Heart left ventricle (tissue), 16 donors: ENCODE data around the gene GPX5. TPM values are rescaled to one million over a fixed set of nuclear protein-coding genes. Genes with fewer than 3 reads are reported as not detected.
A peak's percentile ranks its signal among the peaks of the same experiment; 100 is the strongest.

ENCODE experiments used
- ATAC-seq, 4 donors: fragments of 200-7000 bp; cut with Tn5 transposase; one replicate each; pipeline ENCODE4 v1.9.1; 2020 to 2022; ENCODE audit warnings: moderate library complexity in 4 of 4, mild to moderate bottlenecking in 3 of 4, moderate number of reproducible peaks in 1 of 4
- DNase-seq, 5 donors: peaks; one replicate each; pipeline ENCODE4 v3.0.0-alpha.2; 2020
- H3K27ac ChIP-seq, 12 donors: fragments of 200-600 bp; sonication (generic) in 4 of 12; one replicate each; pipeline versions ENCODE4 v1.5.0 to v1.8.0; 2016 to 2022; ENCODE audit warnings: mild to moderate bottlenecking in 2 of 12
- H3K27me3 ChIP-seq, 9 donors: fragments of 200-600 bp; sonication (generic) in 2 of 9; one replicate each; pipeline versions ENCODE4 v1.5.1 to v1.8.0; 2016 to 2022; ENCODE audit warnings: mild to moderate bottlenecking in 3 of 9
- H3K36me3 ChIP-seq, 9 donors: fragments of 200-600 bp; sonication (generic) in 2 of 9; one replicate each; pipeline versions ENCODE4 v1.5.0 to v1.8.0; 2018 to 2022; ENCODE audit warnings: mild to moderate bottlenecking in 2 of 9
- H3K4me1 ChIP-seq, 12 donors: fragments of 200-600 bp; sonication (generic) in 4 of 12; one replicate each; pipeline versions ENCODE4 v1.5.0 to v1.8.0; 2016 to 2022; ENCODE audit warnings: mild to moderate bottlenecking in 3 of 12
- H3K4me3 ChIP-seq, 12 donors: fragments of 200-600 bp; sonication (generic) in 4 of 12; one replicate each; pipeline versions ENCODE4 v1.5.0 to v1.8.0; 2017 to 2022; ENCODE audit warnings: mild to moderate bottlenecking in 9 of 12, moderate library complexity in 4 of 12
- H3K9me3 ChIP-seq, 12 donors: fragments of 200-600 bp; sonication (generic) in 4 of 12; one replicate each; pipeline versions ENCODE4 v1.5.0 to v1.8.0; 2016 to 2022; ENCODE audit warnings: mild to moderate bottlenecking in 1 of 12
- CTCF ChIP-seq, 12 donors: fragments of 200-600 bp; sonication (generic) in 4 of 12; IDR thresholded peaks; one replicate each; pipeline versions ENCODE4 v1.5.0 to v1.8.0; 2018 to 2022; ENCODE audit warnings: antibody characterized with exemption in 12 of 12, mild to moderate bottlenecking in 5 of 12
- POLR2A ChIP-seq, 2 donors: fragments of 450-650 bp; IDR thresholded peaks; one replicate each; pipeline ENCODE4 v1.6.1; 2017; ENCODE audit warnings: antibody characterized with exemption in 2 of 2, mild to moderate bottlenecking in 2 of 2, moderate library complexity in 2 of 2
- WGBS, 4 donors: extraction: QIAGEN DNeasy Blood & Tissue Kit in 2 of 4; methylation state at CpG; one replicate each; pipeline versions ENCODE4 v1.1.5 to v1.1.7; 2013 to 2018; 5-methylcytosine and 5-hydroxymethylcytosine counted together
- intact Hi-C, 10 donors: fragments of 100-400 bp; cut with DNase I; formaldehyde crosslinking; loops; one replicate each; pipeline versions ENCODE4 v1.11.1 to v1.14.2; 2022
- polyA plus RNA-seq, 2 donors: library from polyadenylated mRNA; stranded (reverse); fragments of 200-250 nt; gene quantifications; one replicate each; pipeline ENCODE4 v1.2.3, GENCODE V29; 2013
- total RNA-seq, 9 donors: library from RNA; depleted of rRNA in 2 of 9; stranded (reverse); fragments of >200 nt in 2 of 9; fragmentation: NEBNext Ultra II Directional in 3 of 9; extraction: Animal tissue kit (Norgen Biotek cat#: 25700) in 3 of 9; gene quantifications; one replicate each; pipeline versions ENCODE4 v1.1.0 to v1.2.4, GENCODE V29; 2016 to 2023
- donor health status: ischemic (EF 13 %, LVEDD 7.1; RV severe dilation, severe dysfunction).
- donor health status: healthy with polysubstance abuse.
- donor health status: DM: no; HTN: yes; CAD: no.
- donor health status: DM: no; HTN: no; CAD: no.
- donor health status: ischemic (EF 25% LVEDD 6.9; RV normal size, moderate dysfunction).
- donor health status: ischemic (EF 25% LVEDD 5.7; RV mildly dilated, moderate dysfunction).
- donor health status: healthy.
- donor health status: DM: yes; HTN: yes; CAD: no.
- donor health status: ischemic (EF 35%, LVEDD 5.7; RV mildly dilated, moderate dysfunction).
- donor health status: nonischemic (EF 11% LVEDD 7.7; RV severe dilation, severe dysfunction).
- donor health status: DM: yes; HTN: yes; CAD: no.
- donor health status: PGD.
- donor health status: ischemic (EF 29% LVEDD 5.4; RV normal size, mild dysfunction).
- donor health status: nonischemic (EF 23%, LVEDD 6.1; RV moderate dilation, normal function).

The GPX5 gene
- total and polyA plus RNA-seq, 11 donors, result not detected

GRCh38 chr6:28489366-28490204 lies 36.1 kb upstream of the GPX5 start:
- ATAC-seq, result peak in 2 of 4 donors; percentile 51 to 93
- peak overlapping the region in 11 of 12 donors; percentile 14 to 44 (median 36) for H3K4me3 ChIP-seq
- no peaks in the 10 kb centered on the region for H3K36me3 ChIP-seq
- peak in 2 of 5 donors; percentile 38 to 53 for DNase-seq
- H3K27me3 ChIP-seq, result peaks cover 5 to 83% (median 25%) of the 10 kb centered on the region in 9 donors
- no peak for TF ChIP-seq POLR2A (IDR thresholded peaks at IDR 0.05)
- TF ChIP-seq CTCF (IDR thresholded peaks at IDR 0.05), result no peak
- peak overlapping the region in 2 of 12 donors; percentile 5 to 65 for H3K27ac ChIP-seq
- H3K4me1 ChIP-seq, result peaks cover 0 to 9% (median 0%) of the 10 kb centered on the region in 12 donors
- peaks cover 0 to 3% (median 0%) of the 10 kb centered on the region in 12 donors for H3K9me3 ChIP-seq
- intact Hi-C loops, result no loop called here
- 5 to 11% (median 7%) methylated on average over 34 to 40 of the region's 40 CpGs for WGBS, 4 donors

DNA sequence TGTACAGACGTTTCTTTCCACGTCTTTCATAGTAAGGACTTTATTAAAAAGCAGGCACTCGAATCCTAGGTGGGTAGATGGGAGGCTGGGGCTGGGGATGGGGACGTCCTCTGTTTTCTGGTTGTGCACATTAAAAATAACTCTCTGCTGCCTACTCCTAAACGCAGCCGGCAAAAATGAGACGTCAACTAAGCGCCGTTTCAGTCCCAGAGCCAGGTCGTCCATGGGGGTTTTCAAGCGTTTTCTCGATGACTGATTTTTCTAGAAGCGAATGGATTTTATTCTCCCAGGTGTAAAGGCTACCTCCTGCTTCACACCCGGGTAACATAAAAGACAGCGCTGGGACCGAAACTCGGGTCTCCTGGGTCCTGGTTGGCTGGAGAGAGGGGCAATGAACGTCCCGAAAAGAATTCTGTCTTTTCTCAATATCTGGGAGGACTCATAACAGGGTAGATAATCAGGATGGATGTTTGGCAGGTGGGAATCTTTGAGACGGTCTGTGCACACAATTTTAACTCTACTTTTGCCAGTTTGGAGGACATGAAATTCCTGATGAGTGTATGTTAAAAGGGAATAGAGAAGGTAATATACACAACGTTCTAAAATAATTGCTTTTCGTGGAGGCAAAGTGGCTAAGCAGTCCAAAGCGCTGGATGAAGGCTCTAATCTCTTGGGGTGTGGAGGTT lies 35.3 kb upstream of the GPX5 start:
- ATAC-seq, result peak in 1 of 4 donors; percentile 51
- peak overlapping the region in 10 of 12 donors; percentile 14 to 44 (median 38) for H3K4me3 ChIP-seq
- no peak for DNase-seq
- H3K27ac ChIP-seq, result peak overlapping the region in 2 of 12 donors; percentile 5 to 65
- peaks cover 0 to 3% (median 0%) of the 10 kb centered on the region in 12 donors for H3K9me3 ChIP-seq
- H3K36me3 ChIP-seq, result no peaks in the 10 kb centered on the region
- H3K27me3 ChIP-seq, result peaks cover 5 to 86% (median 29%) of the 10 kb centered on the region in 9 donors
- intact Hi-C loops, result no loop called here
- 12 to 21% (median 12%) methylated on average over 19 to 23 of the region's 23 CpGs for WGBS, 4 donors
- peaks cover 0 to 9% (median 0%) of the 10 kb centered on the region in 12 donors for H3K4me1 ChIP-seq
- TF ChIP-seq POLR2A (IDR thresholded peaks at IDR 0.05) (no peak), CTCF (IDR thresholded peaks at IDR 0.05) (no peak)

DNA sequence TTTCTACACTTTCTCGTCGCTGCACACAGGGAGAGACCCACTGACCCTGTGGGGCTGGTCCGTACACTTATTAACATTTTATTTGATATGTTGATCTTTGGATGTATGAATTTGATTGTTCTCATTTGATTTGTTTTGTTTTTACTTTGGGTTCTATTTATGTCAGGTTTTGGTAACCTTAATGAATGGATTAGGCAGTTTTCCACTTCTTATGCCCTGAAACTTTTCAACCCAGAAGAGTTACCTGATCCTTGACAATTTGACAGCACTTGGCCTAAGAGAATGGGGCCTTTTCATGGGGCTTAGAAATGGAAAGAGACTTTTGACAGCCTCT lies 33.7 kb upstream of the GPX5 start:
- intact Hi-C loops, result no loop called here
- no peaks in the 10 kb centered on the region for H3K36me3 ChIP-seq
- H3K27ac ChIP-seq, result no peak overlapping the region
- no peak overlapping the region for H3K4me3 ChIP-seq
- WGBS, 4 donors, result 35 to 52% (median 42%) methylated on average over 3 of the region's 3 CpGs
- no peaks in the 10 kb centered on the region for H3K9me3 ChIP-seq
- no peak for ATAC-seq
- peaks cover 0 to 9% (median 0%) of the 10 kb centered on the region in 12 donors for H3K4me1 ChIP-seq
- no peak for TF ChIP-seq CTCF (IDR thresholded peaks at IDR 0.05)
- no peak for TF ChIP-seq POLR2A (IDR thresholded peaks at IDR 0.05)
- DNase-seq, result no peak
- H3K27me3 ChIP-seq, result peaks cover 5 to 87% (median 36%) of the 10 kb centered on the region in 9 donors
